ENCODE measurements around the gene LARP6.
"Not testable (repeated sequence)": the region's sequence is repeated elsewhere in the genome, so short reads cannot be mapped to it uniquely, and the experiment has no call there.

Gene LARP6

DNA sequence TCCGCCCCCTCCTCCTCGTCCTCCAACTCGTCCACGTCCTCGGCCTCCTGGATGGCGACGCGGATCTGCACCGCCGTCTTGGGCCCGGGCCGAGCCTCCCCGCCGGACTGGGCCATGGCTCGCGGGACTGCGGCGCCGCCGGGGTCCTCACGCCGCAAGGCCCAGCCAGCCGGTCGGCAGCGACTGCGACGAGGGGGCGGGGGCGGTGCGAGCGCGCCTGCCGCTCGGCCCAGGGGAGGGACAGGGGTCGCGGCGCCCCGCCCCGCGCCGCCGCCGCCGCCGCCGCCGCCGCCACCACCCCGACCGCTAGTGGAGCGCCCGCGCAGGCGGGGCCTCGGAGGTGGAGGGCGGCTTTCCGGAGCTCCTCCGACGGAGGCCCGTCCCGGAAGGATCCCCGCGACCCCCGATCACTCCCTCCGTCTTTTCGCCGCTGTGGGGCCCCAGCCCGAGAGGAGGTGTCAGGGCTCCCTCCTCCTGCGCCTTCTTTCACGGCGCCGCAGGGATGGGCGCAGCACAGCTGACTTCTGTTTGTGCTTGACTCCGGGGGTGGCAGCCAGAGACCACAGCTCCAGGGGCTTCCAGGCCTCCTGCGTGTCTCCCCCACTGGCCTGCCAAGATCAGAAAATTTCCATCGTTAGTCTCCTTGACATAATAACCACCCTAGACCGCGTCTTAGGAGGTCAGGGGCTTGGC, at the start of gene LARP6:
Gene LARP6, minus strand, starts transcription at position 185 of the 693 bp plus-strand sequence. Its CDS starts 69 bp downstream, at position 116.
- peak; percentile 21 for DNase-seq (ENCODE audit: low read depth)

DNA sequence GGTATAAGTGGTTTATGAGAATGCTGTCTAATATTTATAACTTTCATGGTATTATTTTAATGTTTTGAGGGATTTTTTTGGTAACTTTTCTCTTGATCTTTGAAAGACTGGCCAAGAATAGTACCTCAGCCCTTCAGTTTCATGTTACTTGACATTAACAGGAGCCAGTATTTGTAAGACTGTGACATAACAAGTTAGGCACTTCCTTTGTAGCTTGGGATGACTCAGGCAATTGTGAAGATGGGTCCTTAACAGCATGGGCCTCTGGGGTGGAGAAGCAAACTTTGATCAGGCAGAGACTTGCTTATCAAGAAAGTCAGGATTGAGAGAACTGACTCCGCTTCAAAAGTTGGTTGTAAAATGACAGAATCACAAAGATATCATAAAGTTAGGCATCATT, 48.1 kb upstream of the LARP6 start:
- DNase-seq (ENCODE audit: low read depth) = no peak

DNA sequence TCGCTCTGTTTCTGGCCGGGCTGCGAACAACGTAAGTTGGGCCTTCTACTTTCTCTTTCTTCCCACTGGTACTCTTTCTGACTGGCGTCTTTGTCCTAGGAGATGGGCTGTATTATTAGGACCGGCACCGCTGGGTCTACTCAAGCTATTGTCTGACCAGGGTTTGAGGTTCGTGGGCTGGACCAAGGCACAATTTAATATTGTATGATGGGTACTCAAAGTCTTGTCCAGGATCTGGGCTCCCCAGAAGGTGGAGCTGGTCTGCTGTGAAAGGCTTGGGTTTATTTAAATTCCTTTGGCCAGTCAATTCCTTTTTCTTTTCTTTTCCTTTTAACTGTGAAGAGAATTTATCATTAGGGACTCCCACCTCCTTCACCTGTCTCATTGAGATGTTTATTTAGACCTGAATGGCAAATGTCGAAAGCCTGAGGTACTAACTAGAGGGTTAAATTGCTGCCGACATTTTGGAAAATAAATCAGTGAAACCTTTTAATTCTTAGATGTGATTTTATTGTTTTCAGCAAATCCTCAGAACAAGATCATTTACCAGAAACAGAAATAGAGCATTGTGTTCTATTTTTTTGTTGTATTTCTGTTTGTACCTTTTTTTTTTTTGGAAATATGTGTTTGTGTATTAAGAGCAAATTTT, 39.1 kb upstream of the LARP6 start:
- no peak for DNase-seq (ENCODE audit: low read depth)

DNA sequence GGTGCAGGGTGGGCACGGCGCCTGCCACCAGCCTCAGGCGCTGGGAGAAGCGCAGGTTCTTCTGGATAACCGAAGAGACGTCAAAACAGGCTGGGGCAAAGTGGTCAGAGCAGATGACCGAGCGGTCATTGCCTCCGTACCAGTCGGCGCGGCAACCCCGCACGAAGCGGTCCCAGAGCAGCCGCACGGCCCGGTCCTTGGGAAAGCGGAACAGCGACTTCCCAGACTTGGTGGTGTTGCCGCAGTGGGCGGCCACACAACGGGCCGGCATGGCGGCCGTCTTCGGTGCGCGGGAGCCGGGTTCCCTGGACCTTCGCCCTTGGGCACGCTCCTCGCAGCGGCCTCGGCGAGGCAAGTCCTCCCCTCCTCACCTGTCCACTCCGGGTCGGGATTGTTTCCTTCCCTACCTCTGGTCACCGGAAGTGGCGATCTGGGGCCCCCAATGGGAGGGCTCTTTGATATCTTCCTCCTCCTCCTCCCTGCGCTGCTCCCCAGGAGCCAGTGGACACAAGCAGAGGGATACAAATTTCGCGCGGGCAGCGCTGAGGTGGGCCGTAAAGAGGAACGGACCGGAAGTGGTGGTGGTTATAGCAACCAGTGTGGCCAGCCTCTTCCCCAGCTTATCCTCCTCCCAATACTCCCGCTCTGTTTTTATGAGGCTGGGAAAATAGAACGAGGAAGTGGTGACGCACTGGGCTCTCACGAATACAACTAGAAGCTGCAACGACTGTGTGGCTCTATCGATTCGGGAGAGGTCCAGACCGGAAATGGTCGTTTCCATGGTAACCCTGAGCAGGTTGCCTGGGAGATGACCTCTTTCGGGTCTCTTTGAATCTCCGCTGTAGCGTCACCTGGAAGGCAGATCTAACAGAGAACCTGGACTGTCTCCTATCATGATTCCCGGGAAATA, 38.3 kb upstream of the LARP6 start, which contains the start of the genes LRRC49 and THAP10:
Gene LRRC49, plus strand, starts transcription at position 825 of the 910 bp plus-strand sequence. Its CDS starts 69 bp downstream, at position 894.
Gene THAP10, minus strand, starts transcription at position 432 of the 910 bp plus-strand sequence. Its CDS starts 161 bp downstream, at position 271.
- peak; percentile 12 for DNase-seq (ENCODE audit: low read depth)

DNA sequence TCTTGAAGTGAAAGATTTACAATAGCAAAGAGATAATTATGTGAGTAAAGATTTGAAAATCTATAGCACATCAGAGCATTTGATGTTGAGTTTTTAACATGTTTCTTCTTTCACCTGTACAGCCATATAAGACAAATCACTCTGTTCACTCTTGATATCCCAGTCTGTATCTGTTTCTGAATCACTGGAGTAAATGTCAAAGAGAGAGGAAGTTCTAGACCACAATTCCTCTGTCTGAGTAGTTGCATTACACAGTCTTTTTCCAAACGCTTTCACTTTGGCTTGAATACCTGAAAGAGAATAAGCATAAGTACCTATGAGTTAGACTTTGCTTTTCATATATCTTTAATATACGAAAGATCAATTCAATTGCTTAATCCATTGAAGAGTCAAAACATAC, 28.4 kb upstream of the LARP6 start:
- no peak for DNase-seq (ENCODE audit: low read depth)

DNA sequence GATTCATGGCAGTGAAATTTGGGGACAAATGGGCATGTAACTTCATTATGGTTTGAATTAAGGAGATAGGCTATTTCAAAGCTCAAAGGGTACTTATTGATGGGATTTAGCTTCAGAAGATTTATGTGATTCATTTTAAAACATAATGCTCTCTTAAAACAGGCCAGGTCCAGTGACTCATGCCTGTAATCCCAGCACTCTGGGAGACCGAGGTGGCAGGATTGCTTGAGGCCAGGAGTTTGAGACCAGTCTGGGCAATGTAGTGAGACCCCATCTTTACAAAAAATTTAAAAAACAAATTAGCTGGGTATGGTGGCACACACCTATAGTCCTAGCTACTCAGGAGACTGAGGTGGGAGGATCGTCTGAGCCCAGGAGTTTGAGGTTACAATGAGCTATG, 26.8 kb upstream of the LARP6 start:
- no peak for DNase-seq (ENCODE audit: low read depth)

DNA sequence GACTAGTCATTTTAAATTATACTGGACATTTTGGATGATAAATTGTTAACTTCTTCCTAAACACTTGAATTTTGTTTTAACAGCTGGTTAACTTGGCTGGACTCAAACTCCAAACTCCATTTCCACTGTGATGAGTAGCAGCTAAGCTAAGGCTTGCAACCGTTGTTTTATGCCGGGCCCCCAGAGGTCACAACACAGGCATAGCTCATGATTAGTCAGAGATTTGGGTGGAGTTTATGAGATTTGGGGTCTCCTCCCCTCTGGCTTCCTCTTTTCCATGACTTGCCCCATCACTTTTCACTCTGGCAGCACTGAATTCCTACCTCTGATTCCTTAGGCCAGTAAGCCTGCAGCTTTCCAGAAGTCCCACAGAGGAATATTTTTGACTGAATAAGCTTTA, 25.4 kb upstream of the LARP6 start:
- DNase-seq (ENCODE audit: low read depth) = no peak

DNA sequence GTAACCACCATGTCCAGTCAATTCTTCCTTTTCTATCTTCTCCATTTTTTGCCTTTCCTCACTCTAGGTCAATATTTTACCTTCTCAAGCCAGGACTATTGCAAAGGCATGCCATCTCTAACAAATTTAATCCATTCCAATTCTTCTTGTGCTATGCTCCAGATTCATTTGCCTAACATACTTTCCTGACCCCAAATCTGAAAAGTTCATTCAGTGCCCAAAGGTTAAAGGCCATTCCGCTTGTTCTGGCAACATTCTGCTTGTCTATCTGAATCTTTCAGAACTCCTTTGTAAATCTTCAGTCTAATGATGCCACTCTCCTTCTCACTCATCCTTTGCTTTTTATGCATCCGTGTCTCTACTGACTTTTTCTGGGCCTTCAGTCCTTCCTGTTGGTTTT, 22.7 kb upstream of the LARP6 start:
- DNase-seq (ENCODE audit: low read depth) = no peak

DNA sequence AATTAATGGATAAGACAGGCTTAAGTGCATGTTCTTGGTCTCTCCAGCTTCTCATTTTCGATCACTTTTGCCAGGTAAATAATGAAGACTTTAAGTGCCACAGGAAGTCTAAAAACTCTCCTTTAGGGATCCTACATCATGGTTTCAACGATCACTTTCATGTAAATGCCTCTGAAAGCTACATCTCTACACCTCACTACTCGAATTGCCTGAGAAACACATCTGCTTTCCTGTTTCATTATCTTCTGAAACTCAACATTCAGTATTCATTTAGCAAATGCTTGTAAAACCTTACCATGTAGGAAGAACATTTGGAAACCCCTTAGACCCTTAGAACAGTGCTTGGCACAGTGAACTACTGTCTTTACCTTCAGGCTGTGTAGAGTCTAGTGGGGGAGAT, 22.1 kb upstream of the LARP6 start:
- no peak for DNase-seq (ENCODE audit: low read depth)

DNA sequence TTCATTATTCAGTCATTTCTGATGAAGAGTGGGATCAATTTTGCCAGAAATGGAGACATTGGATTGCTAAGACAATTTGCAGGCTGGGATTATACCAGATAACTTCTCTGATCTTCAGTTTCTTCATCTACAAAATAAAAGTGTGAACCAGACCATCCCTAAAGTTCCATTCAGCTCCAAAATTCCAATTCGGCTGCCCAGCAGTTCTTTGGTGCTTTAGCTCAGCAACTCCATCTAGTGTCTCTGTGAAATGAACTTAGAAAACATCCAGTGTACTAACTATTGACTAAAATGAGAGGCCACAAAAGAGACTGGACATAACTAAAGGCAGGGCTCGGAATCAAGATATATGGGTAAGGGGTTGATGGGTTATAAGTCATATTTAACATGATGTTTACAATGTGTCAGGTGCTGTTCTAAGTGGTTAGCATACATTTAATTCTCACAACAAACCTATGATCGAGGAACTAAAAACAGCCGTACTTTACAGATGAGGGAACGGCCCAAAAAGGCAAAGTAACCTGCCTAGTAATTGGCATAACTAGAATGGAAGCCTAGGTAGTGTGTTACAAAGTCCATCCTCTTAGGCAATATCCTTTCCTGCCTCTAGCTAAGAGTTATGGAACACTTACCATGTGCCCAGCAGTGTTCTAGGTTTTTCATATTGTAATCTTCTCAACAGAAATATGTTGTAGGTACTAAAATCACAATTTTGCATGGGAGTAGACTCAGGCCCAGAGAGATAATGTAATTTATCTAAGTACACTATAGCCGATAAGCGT, 21.2 kb upstream of the LARP6 start:
- DNase-seq (ENCODE audit: low read depth) = no peak

DNA sequence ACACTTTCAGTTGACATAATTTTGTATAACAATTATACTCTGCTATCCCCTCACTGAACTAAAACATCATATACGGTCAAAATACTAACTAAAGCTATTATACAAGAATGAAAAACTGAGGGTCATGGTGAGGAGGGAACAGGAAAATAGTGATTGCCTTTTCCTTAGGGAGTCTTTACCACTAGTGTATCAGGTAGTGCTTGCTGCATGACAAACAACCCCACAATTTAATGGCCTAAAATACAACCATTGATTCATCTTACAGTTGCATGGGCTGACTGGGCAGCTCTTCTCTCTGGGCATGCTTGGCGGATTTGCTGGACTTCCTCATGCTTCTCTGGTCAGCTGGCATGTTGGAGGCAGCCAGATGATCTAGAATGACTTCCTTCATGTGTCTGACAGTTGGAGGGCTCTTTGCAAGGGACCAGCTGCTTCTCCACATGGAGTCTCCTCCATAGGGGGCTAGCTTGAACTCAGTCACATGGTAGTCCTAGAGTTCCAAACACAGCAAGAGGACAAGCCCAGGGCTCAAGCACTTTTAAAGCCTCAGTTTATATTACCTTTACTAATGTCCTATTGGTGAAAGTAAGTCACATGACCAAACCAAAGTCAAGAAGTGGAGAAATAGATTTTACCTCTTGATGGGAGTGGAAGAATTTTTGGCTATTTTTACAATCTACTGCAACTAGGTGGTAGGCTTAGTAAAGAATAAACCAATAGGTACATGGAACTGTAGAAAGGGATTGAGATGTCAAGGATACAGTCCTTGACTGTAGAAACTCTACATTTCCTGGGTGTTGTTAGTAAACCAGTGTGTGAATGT, 19.5 kb upstream of the LARP6 start:
- no peak for DNase-seq (ENCODE audit: low read depth)

DNA sequence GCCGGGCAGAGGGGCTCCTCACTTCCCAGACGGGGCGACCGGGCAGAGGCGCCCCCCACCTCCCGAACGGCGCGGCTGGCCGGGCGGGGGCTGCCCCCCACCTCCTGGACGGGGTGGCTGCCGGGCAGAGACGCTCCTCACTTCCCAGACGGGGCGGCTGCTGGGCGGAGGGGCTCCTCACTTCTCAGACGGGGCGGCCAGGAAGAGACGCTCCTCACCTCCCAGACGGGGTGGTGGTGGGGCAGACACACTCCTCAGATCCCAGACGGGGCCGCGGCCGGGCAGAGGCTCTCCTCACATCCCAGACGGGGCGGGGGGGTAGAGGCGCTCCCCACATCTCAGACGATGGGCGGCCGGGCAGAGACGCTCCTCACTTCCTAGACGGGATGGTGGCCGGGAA, 17.5 kb upstream of the LARP6 start:
- DNase-seq (ENCODE audit: low read depth) = not testable (repeated sequence)

DNA sequence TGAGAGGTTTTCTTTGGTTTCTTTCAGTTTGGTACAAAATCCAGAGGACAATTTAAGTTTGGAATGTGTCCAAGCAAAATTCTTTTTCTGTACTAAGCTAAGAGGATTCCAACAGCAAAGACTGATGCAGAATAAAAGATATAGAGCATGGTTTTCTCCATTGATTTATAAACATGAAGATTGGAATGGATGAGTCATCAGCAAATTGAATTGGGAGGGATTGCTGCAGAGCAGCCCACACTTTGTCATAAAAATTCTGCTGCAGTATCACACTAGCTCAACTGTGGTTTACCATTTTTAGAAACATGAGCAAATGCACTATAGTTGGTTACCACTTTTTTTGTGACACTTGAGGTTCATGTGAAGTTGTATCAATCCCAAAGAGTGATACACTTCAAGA, 16.1 kb upstream of the LARP6 start:
- no peak for DNase-seq (ENCODE audit: low read depth)

DNA sequence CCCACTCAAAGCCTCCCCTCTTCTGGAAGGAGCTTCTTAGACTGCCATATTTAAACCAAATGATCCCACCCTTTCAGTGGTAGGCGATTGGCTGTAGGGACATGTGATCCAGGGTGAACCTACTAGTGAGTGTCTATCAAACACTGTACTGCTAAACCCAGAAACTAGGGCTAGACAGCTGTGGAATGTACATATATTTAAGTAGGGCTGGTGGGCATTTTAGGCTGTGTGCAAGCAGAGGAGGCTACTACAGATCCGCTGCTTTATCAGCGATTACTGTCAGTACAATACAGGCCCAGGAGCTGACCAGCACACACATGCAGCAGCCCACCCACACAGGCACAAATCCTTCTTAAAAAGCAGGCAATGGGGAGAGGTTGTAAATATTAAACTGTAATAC, 15.4 kb upstream of the LARP6 start:
- DNase-seq (ENCODE audit: low read depth) = no peak

DNA sequence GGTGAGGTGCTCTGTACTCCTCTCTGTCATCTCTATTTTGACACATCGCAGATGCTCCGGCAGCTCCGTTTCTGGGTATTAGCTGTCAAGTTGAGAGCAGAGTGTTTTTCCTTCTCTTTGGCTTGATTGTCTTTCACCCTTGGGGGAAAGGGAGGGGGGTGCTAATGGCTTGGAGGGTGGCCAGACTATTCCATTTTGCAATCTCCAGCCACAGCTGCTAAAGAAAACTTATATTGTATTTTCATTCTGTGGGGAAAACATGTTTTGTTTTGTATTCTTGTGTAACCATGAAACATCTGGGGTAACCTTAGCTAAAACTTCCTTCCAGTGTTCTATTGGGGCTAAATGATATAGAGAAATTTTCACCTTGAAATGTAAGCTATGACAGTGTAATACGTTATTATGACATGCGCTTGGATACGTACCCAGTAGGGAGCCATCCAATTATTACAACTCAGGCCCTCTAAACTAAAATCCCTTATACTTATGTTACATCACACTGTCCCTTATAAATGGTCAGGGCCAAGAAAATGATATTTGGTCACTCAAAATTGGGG, 14.0 kb upstream of the LARP6 start:
- DNase-seq (ENCODE audit: low read depth) = no peak

DNA sequence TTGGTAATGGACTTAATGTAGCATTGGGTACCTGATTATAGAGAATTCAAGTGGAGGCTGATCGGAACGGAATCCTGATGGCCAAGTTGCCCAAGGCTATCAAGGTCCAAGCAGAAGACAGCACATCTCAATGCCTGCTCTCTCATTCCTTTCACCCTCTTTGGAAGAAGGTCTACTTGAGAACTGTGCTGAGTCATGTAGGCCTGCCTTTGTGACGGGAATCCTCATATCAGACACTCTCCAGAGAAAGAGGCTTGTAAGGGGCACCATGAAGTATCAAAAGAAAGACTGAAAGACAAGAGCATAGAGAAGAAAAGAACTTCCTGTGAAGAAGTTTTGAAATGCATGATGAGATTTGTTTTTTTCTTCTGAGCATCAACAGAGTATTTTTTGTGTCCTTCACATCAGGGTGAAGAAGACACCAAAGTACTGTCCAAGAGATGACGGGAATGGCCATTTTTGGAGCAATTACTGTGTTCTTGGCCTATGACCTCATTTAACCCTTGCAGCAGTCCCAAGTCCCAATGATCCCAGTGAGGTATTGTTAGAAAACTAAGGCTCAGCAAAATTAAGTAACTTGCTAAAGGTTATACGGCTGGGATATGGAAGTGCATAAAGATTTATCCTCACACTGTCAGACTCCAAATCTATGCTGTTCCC, 13.2 kb upstream of the LARP6 start:
- DNase-seq (ENCODE audit: low read depth) = no peak

DNA sequence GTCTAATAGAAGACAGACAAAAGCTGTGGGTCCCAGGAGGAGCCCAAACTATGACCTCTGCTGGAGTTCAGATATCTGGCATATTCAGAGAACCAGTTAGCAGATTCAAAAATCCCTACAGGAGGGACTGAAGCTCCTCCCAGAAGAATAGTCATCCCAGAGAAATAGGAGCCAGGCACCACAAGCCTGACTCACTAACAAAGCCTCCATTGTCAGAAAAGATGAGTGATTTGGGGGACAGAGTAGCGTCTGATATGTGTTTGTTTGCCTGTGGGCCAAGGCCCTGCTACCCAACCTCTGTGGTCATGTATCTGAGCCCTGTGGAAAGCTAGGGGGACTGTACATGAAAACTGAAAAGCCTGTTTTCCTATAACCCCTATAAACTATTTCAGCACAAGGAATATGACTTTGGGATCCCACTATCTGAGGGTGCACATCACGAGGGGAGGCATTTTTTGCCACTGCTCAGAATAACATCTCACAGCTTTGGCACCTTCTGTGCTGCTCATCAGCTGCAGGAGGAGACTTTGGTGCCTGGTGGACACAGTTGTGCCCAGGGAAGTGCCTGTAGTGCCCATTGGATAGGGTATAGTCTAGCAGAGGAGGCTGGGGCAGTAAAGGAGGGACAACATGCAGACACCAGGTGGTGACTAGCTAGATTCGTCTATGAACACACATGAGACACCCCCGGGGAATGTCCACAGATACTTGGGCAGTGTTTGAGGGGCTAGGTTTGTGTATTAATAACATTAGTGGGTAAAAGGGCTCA, 9.7 kb upstream of the LARP6 start:
- DNase-seq (ENCODE audit: low read depth) = no peak

DNA sequence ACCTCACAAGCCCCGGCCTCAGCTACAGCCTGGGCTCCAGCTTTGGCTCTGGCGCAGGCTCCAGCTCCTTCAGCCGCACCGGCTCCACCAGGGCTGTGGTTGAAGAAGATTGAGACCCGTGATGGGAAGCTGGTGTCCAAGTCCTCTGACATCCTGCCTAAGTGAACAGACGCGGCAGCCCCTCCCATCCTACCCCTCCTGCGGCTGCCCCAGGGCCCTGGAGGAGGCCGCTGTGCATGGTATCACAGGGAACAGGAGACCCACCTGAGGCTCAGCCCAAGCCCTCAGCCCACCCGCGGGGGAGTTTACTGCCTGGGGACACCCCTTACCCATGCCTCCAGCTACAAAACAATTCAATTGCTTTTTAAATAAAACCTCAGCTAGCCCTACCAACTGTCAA, 6.0 kb upstream of the LARP6 start:
- no peak for DNase-seq (ENCODE audit: low read depth)

DNA sequence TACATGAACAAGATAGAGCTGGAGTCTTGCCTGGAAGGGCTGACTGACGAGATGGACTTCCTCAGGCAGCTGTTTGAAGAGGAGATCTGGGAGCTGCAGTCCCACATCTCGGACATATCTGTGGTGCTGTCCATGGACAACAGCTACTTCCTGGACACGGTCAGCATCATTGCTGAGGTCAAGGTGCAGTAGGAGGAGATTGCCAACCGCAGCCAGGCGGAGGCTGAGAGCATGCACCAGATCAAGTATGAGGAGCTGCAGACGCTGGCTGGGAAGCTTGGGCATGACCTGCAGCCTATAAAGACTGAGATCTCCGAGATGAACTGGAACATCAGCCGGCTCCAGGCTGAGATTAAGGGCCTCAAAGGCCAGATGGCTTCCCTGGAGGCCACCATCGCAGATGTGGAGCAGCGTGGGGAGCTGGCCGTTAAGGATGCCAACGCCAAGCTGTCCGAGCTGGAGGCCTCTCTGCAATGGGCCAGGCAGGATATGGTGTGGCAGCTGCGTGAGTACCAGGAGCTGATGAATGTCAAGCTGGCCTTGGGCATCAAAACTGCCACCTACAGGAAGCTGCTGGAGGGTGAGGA, 5.5 kb upstream of the LARP6 start:
- DNase-seq (ENCODE audit: low read depth) = no peak

Measured in stimulated activated CD8-positive, alpha-beta memory T cell treated with anti-CD3 and anti-CD28 coated beads, Interleukin-4, amount 100 ng/mL, for 24 hours (primary cell).